Muscle layer of duodenum (tissue), 2 donors: Measurements from ENCODE around the gene SPRY4.
A peak's percentile ranks its signal among the peaks of the same experiment; 100 is the strongest.
"Not testable (repeated sequence)": the region's sequence is repeated elsewhere in the genome, so short reads cannot be mapped to it uniquely, and the experiment has no call there.

Experiments
- H3K27ac ChIP-seq: one replicate; pipeline ENCODE4 v1.7.0; 2013; ENCODE audit warnings: mild to moderate bottlenecking, low read length
- H3K27me3 ChIP-seq: one replicate; pipeline ENCODE4 v1.7.0; 2013; ENCODE audit warnings: low read depth, mild to moderate bottlenecking, control low read depth, low read length
- H3K36me3 ChIP-seq, 2 donors: one replicate each; pipeline ENCODE4 v1.7.0; 2013; ENCODE audit warnings: low read length in 2 of 2, control low read depth in 1 of 2, mild to moderate bottlenecking in 1 of 2; ENCODE audit not compliant: insufficient read depth in 2 of 2, control insufficient read depth in 1 of 2
- H3K4me1 ChIP-seq, 2 donors: one replicate each; pipeline ENCODE4 v1.7.0; 2013; ENCODE audit warnings: low read length in 2 of 2, mild to moderate bottlenecking in 2 of 2, control low read depth in 1 of 2, moderate library complexity in 1 of 2; ENCODE audit not compliant: insufficient read depth in 2 of 2, control insufficient read depth in 1 of 2
- H3K4me3 ChIP-seq, 2 donors: one replicate each; pipeline ENCODE4 v1.7.0; 2013; ENCODE audit warnings: low read length in 2 of 2, low read depth in 1 of 2, mild to moderate bottlenecking in 1 of 2
- H3K9me3 ChIP-seq, 2 donors: one replicate each; pipeline ENCODE4 v1.7.0; 2013; ENCODE audit warnings: low read length in 2 of 2, control low read depth in 1 of 2, mild to moderate bottlenecking in 1 of 2; ENCODE audit not compliant: control insufficient read depth in 1 of 2
- donor health status: healthy.

Gene SPRY4, protein sequence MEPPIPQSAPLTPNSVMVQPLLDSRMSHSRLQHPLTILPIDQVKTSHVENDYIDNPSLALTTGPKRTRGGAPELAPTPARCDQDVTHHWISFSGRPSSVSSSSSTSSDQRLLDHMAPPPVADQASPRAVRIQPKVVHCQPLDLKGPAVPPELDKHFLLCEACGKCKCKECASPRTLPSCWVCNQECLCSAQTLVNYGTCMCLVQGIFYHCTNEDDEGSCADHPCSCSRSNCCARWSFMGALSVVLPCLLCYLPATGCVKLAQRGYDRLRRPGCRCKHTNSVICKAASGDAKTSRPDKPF

DNA sequence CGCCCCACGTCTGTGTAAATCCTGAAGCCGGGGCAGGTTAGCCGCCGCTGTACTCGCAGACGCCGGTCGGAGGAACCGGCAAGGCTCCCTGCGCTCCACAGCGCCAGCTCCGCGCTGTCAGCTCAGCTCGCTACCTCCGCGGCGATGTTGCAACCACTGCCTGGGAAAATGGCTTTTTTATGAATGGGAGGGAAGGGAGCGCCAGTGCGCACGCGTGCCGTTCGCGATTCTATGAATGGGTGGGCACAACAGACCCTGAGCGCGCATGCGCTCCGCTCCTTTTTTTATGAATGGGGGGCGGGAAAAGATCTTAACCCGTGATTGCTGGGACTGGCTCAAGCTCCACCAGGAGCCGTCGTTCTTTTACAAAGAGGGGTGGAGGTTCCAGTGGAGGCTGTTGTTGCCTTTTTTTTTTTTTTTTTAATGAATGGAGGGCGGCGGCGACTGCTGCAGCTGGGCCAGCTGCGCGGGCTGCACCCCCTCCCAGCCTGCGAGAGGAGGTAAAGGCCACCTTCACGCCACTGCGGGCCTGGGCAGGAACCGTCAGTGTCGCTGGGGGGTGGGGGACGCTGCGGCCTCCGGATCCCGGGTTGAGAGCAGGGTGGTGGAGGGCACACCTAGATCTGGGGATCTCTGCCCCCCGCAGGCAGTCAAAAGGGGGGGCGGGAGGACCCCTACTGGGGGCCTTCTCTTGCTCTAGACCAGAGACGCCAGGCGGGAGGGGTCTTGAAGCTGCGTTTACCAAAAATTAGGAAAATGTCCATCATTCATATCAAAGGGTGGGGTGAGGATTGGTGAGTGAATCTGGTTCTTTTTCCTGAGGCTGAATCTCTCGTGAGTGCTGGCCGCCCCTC lies at the start of gene SPRY4:
Gene SPRY4, minus strand, starts transcription at position 151 of the 854 bp plus-strand sequence. CDS start 9,913 bp downstream, outside the sequence.
- H3K4me1 ChIP-seq, result peaks cover 0 to 22% of the 10 kb centered on the region in 2 donors
- peaks cover 0 to 10% of the 10 kb centered on the region in 2 donors for H3K36me3 ChIP-seq
- H3K27ac ChIP-seq, result peak within 1 kb of the TSS; percentile 88
- H3K4me3 ChIP-seq, result peak within 1 kb of the TSS; percentile 77 to 78
- no peaks in the 10 kb centered on the region for H3K9me3 ChIP-seq
- no peaks in the 10 kb centered on the region for H3K27me3 ChIP-seq

DNA sequence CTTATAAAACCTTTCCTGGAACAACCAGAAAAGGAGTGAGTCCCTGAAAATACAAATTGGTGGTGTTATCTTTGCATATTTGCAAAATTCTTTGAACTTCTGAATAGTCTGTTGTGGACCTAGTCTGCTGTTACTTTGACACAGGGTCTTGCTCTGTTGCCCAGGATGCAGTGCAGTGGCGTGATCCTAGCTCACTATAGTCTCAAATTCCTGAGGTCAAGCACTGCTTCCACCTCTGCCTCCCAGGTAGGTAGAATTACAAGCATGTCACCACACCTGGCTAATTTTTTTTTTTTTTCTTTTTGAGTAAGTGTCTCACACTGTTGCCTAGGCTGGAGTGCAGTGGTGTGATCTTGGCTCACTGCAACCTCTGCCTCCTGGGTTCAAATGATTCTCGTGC lies 43.7 kb upstream of the SPRY4 start:
- Histone ChIP-seq H3K4me3 (no peak overlapping the region), H3K9me3 (no peaks in the 10 kb centered on the region), H3K27ac (no peak overlapping the region), H3K4me1 (no peaks in the 10 kb centered on the region), H3K36me3 (no peaks in the 10 kb centered on the region), H3K27me3 (no peaks in the 10 kb centered on the region)

DNA sequence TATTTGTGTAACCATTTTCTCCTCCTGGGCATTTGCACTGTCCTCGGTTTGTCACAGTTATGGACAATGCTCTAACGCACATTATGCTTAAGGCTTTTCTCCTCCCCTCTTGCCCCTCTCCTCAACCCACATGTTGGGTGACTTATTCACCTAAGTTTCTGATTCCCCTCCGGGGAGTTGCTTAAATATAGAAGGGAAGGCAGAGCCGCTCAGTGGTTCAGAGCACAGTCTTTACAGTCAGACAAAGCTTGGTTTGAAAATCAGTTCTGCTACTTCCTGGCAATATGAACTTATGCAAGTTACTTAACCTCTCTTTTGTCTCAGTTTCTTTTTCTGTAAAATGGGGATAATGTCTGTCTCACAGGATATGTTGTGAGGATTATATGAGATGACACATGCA lies 41.2 kb upstream of the SPRY4 start:
- Histone ChIP-seq H3K4me1 (peaks cover 4% of the 10 kb centered on the region in 2 donors), H3K27ac (no peak overlapping the region), H3K9me3 (no peaks in the 10 kb centered on the region), H3K4me3 (no peak overlapping the region), H3K36me3 (no peaks in the 10 kb centered on the region), H3K27me3 (no peaks in the 10 kb centered on the region)

DNA sequence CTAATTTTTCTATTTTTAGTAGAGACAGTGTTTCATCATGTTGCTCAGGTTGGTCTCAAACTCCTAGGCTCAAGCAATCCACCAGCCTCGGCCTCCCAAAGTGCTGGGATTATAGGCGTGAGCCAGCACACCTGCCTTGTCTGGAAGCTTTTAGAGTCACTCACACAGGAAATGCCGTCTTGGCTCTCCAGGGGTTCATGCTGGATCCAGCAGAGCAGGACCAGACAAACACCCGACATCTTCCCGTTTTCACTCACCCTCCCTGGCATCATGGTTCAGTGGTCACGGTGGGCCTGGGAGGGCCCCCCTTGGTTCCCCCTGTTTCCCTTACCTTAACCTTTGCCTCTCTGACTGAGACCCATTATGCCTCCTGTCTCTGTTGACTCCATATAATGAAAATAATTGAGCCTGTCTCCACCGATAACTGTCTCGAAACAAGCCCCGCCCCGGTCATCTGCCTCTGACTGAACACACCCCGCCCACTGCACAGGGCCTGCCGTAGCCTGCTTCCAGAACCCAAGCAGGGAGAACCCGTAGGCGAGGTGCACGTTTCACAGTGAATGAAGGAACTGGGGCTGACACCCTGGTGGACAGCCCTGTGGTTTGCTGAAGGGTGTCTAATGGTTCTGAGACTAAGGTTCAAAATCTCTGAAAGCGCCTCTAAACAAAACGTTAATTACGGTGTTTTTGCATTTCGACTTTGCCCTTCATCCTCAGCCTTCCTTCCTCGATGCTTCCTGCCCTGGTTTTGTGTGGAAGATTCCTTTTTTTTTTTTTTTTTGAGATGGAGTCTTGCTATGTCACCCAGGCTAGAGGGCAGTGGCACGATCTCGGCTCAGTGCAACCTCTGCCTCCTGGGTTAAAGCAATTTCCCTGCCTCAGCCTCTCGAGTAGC lies 39.7 kb upstream of the SPRY4 start:
- Histone ChIP-seq H3K9me3 (no peaks in the 10 kb centered on the region), H3K27me3 (no peaks in the 10 kb centered on the region), H3K4me3 (no peak overlapping the region), H3K4me1 (peaks cover 4% of the 10 kb centered on the region in 2 donors), H3K36me3 (no peaks in the 10 kb centered on the region), H3K27ac (no peak overlapping the region)

DNA sequence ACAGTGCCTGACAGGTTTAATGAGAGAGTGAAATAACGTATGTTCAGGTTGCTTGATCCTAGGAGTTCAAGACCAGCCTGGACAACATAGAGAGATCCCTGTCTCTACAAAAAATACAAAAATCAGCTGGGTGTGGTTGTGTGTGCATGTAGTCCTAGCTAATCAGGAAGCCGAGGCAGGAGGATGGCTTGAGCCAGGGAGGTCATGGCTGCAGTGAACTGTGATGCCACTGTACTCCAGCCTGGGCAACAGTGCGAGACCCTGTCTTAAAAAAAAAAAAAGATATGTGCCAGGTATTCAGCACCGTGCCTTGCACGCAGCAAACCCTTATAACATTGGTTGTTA lies 38.8 kb upstream of the SPRY4 start:
- H3K4me1 ChIP-seq, result peaks cover 4% of the 10 kb centered on the region in 2 donors
- H3K36me3 ChIP-seq, result no peaks in the 10 kb centered on the region
- H3K27me3 ChIP-seq, result peaks cover 2% of the 10 kb centered on the region
- no peaks in the 10 kb centered on the region for H3K9me3 ChIP-seq
- H3K4me3 ChIP-seq, result no peak overlapping the region
- peak overlapping the region; percentile 16 for H3K27ac ChIP-seq

DNA sequence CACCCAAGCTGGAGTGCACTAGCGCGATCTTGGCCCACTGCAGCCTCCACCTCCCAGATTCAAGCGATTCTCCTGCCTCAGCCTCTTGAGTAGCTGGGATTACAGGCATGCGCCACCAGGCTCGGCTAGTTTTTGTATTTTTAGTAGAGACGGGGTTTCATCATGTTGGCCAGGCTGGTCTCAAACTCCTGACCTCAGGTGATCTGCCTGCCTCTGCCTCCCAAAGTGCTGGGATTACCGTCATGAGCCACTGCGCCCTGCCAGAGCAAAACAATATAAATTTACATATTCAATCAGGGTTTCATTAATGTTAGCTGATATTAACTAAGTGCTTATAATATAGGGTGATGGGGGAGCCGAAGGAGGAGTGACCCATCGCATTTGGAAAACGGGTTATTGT lies 37.4 kb upstream of the SPRY4 start:
- H3K27ac ChIP-seq, H3K4me3 ChIP-seq, H3K36me3 ChIP-seq, H3K9me3 ChIP-seq: not testable (repeated sequence)
- Histone ChIP-seq H3K4me1 (peaks cover 4 to 11% of the 10 kb centered on the region in 2 donors), H3K27me3 (peaks cover 11% of the 10 kb centered on the region)

DNA sequence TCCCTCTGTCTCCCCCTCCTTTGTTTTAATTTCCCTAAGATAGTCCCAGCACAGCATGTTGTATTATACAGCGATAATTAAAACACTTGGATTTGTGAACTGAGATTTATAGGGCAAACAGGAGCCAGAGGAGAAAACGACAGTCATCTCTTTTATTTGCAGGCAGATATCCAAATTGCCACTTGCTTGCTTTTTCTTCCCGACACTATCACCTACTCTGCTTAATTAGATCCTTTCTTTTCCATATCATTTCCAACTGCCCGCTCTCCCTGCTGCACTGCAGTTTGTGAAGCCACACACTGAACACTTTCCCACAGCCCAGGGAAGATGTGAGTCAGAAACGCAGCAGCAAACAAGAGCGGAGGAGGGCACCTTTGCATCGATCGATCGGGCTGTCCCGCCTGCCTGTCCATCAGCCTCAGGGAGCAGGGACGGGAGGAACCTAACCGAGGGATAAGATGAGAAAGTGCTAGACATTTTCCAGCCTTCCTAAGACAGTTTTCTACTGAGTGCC lies 35.8 kb upstream of the SPRY4 start:
- H3K4me3 ChIP-seq, result no peak overlapping the region
- H3K36me3 ChIP-seq, result peaks cover 0 to 4% of the 10 kb centered on the region in 2 donors
- peaks cover 11% of the 10 kb centered on the region for H3K27me3 ChIP-seq
- no peaks in the 10 kb centered on the region for H3K9me3 ChIP-seq
- H3K27ac ChIP-seq, result no peak overlapping the region
- peaks cover 4 to 11% of the 10 kb centered on the region in 2 donors for H3K4me1 ChIP-seq

DNA sequence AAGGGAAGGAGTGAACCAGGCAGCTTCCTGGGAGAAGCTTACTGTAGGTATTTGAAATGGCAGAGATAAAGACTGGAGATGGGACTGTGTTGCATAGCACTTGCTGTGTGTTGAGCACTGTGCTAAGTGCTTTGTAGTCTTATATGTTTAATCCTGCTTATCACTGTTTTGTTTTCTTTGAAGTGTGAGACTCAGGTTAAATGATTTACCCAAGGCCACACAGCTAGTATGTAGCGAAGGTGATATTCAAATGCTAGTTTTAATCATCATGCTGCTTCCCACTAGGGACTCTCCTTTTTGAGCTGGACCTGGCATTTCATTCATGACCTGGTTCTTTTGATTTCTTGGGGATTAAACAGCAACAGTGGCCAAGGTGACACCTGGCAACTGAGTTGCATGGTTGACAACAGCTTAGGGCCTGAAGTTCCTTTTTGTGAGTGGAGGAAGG lies 35.3 kb upstream of the SPRY4 start:
- H3K4me3 ChIP-seq, result no peak overlapping the region
- peaks cover 11% of the 10 kb centered on the region for H3K27me3 ChIP-seq
- H3K4me1 ChIP-seq, result peaks cover 4 to 11% of the 10 kb centered on the region in 2 donors
- no peaks in the 10 kb centered on the region for H3K9me3 ChIP-seq
- no peak overlapping the region for H3K27ac ChIP-seq
- H3K36me3 ChIP-seq, result peaks cover 0 to 4% of the 10 kb centered on the region in 2 donors

DNA sequence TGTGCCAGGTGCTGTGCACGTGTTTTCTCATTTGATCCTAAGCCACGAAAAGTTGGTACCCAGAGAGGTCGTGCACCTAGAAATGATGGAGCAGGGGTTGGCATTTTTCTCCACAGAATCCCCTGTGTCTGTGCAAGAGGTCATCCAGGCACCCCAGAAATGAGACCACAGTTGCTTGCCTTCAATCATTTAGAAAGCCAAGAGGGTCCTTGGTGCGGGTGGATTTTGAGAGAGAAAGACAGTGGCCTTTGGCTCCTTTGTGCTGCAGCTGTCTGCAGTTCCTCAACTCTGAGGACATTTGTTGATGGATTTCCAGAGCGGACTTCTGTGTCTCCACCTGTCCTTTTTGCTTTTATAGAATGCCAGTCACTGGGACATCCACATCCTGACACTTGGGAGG lies 33.8 kb upstream of the SPRY4 start:
- Histone ChIP-seq H3K4me1 (peaks cover 4 to 11% of the 10 kb centered on the region in 2 donors), H3K4me3 (no peak overlapping the region), H3K27me3 (peaks cover 11% of the 10 kb centered on the region), H3K36me3 (peaks cover 0 to 4% of the 10 kb centered on the region in 2 donors), H3K27ac (no peak overlapping the region), H3K9me3 (no peaks in the 10 kb centered on the region)

DNA sequence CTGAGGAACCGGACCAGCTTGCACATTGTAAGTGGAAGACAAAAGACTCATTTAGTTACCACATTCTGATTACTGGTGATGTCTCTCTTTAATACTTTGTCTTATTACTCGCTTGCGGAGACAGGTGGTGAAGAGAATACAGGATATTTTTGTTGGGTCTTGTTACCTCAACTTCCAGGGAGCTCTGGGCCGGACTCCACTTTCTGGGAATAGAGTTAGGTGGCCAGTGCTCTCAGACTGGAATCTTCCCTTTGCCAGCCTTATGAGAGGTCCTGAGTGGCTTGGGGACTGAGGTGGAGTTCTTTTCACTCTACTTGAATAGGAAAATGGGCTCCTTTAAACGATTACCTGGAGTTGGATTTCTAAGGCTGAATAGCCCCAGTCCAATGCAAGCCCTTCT lies 33.3 kb upstream of the SPRY4 start:
- H3K27ac ChIP-seq, result peak overlapping the region; percentile 92

More for the DNA sequence above, 33.3 kb upstream of the SPRY4 start:
- peaks cover 4 to 11% of the 10 kb centered on the region in 2 donors for H3K4me1 ChIP-seq
- peaks cover 0 to 4% of the 10 kb centered on the region in 2 donors for H3K36me3 ChIP-seq
- no peaks in the 10 kb centered on the region for H3K9me3 ChIP-seq
- peak overlapping the region in 1 of 2 donors; percentile 72 for H3K4me3 ChIP-seq
- peaks cover 11% of the 10 kb centered on the region for H3K27me3 ChIP-seq
